GM23338 (cell line): Measurements from ENCODE around the gene LRRC39. TPM values are rescaled to one million over a fixed set of nuclear protein-coding genes. Genes with fewer than 3 reads are reported as not detected.

ENCODE experiments used
- ATAC-seq: fragments of 200-7000 bp; cut with Tn5 transposase; 3 replicates; pipeline ENCODE4 v1.9.1; 2020
- DNase-seq: peaks from one replicate; pipeline ENCODE4 v3.0.0-alpha.2; 2015; ENCODE audit warnings: low spot score
- H2AFZ ChIP-seq: fragments of 200-600 bp; sonication (generic); 2 replicates; pipeline ENCODE4 v1.8.0; 2016; ENCODE audit warnings: antibody characterized with exemption, mild to moderate bottlenecking, moderate library complexity
- H3F3A ChIP-seq: fragments of 200-600 bp; sonication (generic); replicated peaks from 2 replicates; pipeline ENCODE4 v1.8.0; 2017; ENCODE audit warnings: antibody characterized with exemption, mixed run types, low read depth
- H3K27ac ChIP-seq: fragments of 200-600 bp; sonication (generic); 2 replicates; pipeline ENCODE4 v1.6.1; 2016; ENCODE audit warnings: low read depth
- H3K27me3 ChIP-seq: fragments of 200-600 bp; sonication (generic); 2 replicates; pipeline ENCODE4 v1.8.0; 2016; ENCODE audit warnings: mild to moderate bottlenecking, mixed run types, moderate library complexity; ENCODE audit not compliant: insufficient read depth
- H3K36me3 ChIP-seq: fragments of 200-600 bp; sonication (generic); 2 replicates; pipeline ENCODE4 v1.8.0; 2016; ENCODE audit warnings: mild to moderate bottlenecking; ENCODE audit not compliant: insufficient read depth
- H3K4me1 ChIP-seq: fragments of 200-600 bp; sonication (generic); 2 replicates; pipeline ENCODE4 v1.8.0; 2016; ENCODE audit warnings: mild to moderate bottlenecking, moderate library complexity; ENCODE audit not compliant: insufficient read depth
- H3K4me2 ChIP-seq: fragments of 200-600 bp; sonication (generic); 2 replicates; pipeline ENCODE4 v1.7.1; 2017; ENCODE audit warnings: mixed run types
- H3K4me3 ChIP-seq: fragments of 200-600 bp; sonication (generic); 2 replicates; pipeline ENCODE4 v1.6.1; 2016; ENCODE audit warnings: mixed run types
- H3K79me2 ChIP-seq: fragments of 200-600 bp; sonication (generic); replicated peaks from 2 replicates; pipeline ENCODE4 v1.8.0; 2017; ENCODE audit warnings: mild to moderate bottlenecking; ENCODE audit not compliant: insufficient read depth
- H3K9me2 ChIP-seq: fragments of 200-600 bp; sonication (generic); 2 replicates; pipeline ENCODE4 v1.8.0; 2017; ENCODE audit not compliant: insufficient read depth
- H4K20me1 ChIP-seq: fragments of 200-600 bp; sonication (generic); replicated peaks from 2 replicates; pipeline ENCODE4 v1.8.0; 2017; ENCODE audit warnings: mild to moderate bottlenecking; ENCODE audit not compliant: insufficient read depth
- H3K27ac Mint-ChIP-seq: 2 replicates; pipeline ENCODE4 v1.8.0; 2020; ENCODE audit warnings: inconsistent platforms, mild to moderate bottlenecking, moderate library complexity, mixed read lengths
- H3K27me3 Mint-ChIP-seq: 3 replicates; pipeline ENCODE4 v1.8.0; 2022; ENCODE audit warnings: low read depth, mild to moderate bottlenecking, moderate library complexity, mixed read lengths, inconsistent platforms; ENCODE audit not compliant: insufficient read depth, poor library complexity
- H3K36me3 Mint-ChIP-seq: 3 replicates; pipeline ENCODE4 v1.8.0; 2021; ENCODE audit warnings: low read depth, mild to moderate bottlenecking, inconsistent platforms, moderate library complexity, mixed read lengths
- H3K4me1 Mint-ChIP-seq: 3 replicates; pipeline ENCODE4 v1.8.0; 2020; ENCODE audit warnings: mild to moderate bottlenecking, inconsistent platforms, mixed read lengths
- H3K4me3 Mint-ChIP-seq: 3 replicates; pipeline ENCODE4 v1.8.0; 2021; ENCODE audit warnings: moderate library complexity, mild to moderate bottlenecking, inconsistent platforms, mixed read lengths
- H3K9me3 Mint-ChIP-seq: 3 replicates; pipeline ENCODE4 v1.8.0; 2020; ENCODE audit warnings: moderate library complexity, mild to moderate bottlenecking, inconsistent platforms, mixed read lengths
- ETS1 ChIP-seq: IDR thresholded peaks from 2 replicates; pipeline ENCODE4 v1.6.1; 2016; ENCODE audit warnings: antibody characterized with exemption
- EZH2 ChIP-seq: fragments of 200-600 bp; sonication (generic); IDR thresholded peaks from one replicate; pipeline ENCODE4 v1.8.0; 2017; ENCODE audit warnings: antibody characterized with exemption, mild to moderate bottlenecking, low read depth; ENCODE audit not compliant: unreplicated experiment
- JUNB ChIP-seq: IDR thresholded peaks from one replicate; pipeline ENCODE4 v1.6.1; 2016; ENCODE audit warnings: antibody characterized with exemption; ENCODE audit not compliant: unreplicated experiment
- REST ChIP-seq: IDR thresholded peaks from one replicate; pipeline ENCODE4 v1.6.1; 2018; ENCODE audit warnings: antibody characterized with exemption; ENCODE audit not compliant: unreplicated experiment
- polyA plus RNA-seq: library from polyadenylated mRNA; unstranded; fragments of >200 nt; fragmentation: Nextera tagmentation; extraction: Ambion mirVana; gene quantifications from 2 replicates; pipeline ENCODE4 v1.2.1, GENCODE V29; 2016
- total RNA-seq: library from RNA; depleted of rRNA; stranded (reverse); fragments of >200 nt; shearing (Covaris generic); gene quantifications from 2 replicates; pipeline ENCODE4 v1.2.3, GENCODE V29; 2014

Gene LRRC39
- total and polyA plus RNA-seq, 2 experiments from 2014 or later, result 0.48 to 0.87 TPM

- no peak for TF ChIP-seq REST
Observed at GRCh38 chr1:100183370-100183769, 5.3 kb upstream of the LRRC39 start (continued).

- no peaks in the 10 kb centered on the region for H4K20me1 ChIP-seq
- H3F3A ChIP-seq, result no peaks in the 10 kb centered on the region
- no peaks in the 10 kb centered on the region for H3K36me3 ChIP-seq
- no peak overlapping the region for H3K4me3 Mint-ChIP-seq
- no peaks in the 10 kb centered on the region for H3K79me2 ChIP-seq
- TF ChIP-seq EZH2 (no peak), REST (no peak), ETS1 (no peak), JUNB (no peak)
- no peaks in the 10 kb centered on the region for H3K4me1 Mint-ChIP-seq
- H3K4me2 ChIP-seq, result no peak overlapping the region
- DNase-seq (no peak), ATAC-seq (no peak)
- no peaks in the 10 kb centered on the region for H3K27me3 ChIP-seq
- no peak overlapping the region for H3K27ac ChIP-seq
- no peak overlapping the region for H2AFZ ChIP-seq
- no peaks in the 10 kb centered on the region for H3K9me3 Mint-ChIP-seq
- H3K9me2 ChIP-seq, result no peaks in the 10 kb centered on the region
- H3K27me3 Mint-ChIP-seq, result peaks cover 1% of the 10 kb centered on the region
- no peaks in the 10 kb centered on the region for H3K36me3 Mint-ChIP-seq
- H3K4me1 ChIP-seq, result no peaks in the 10 kb centered on the region
- H3K4me3 ChIP-seq, result no peak overlapping the region
- H3K27ac Mint-ChIP-seq, result no peak overlapping the region
Observed at GRCh38 chr1:100177295-100178041, 588 bp downstream of the LRRC39 start.
